Astrocyte (in vitro differentiated cells and primary cell): ENCODE data around the gene CMYA5.

Experiments
- EZH2 ChIP-seq: IDR thresholded peaks from 2 replicates; pipeline ENCODE4 v1.6.1; 2012; ENCODE audit warnings: mild to moderate bottlenecking, low read length, inconsistent platforms; ENCODE audit not compliant: insufficient read depth
- TF ChIP-seq, protein P1 (sequence below): IDR thresholded peaks from 2 replicates; pipeline ENCODE4 v1.5.1; 2011; ENCODE audit warnings: low read depth, mild to moderate bottlenecking, inconsistent platforms, low read length, moderate library complexity; ENCODE audit not compliant: insufficient read depth

DNA sequence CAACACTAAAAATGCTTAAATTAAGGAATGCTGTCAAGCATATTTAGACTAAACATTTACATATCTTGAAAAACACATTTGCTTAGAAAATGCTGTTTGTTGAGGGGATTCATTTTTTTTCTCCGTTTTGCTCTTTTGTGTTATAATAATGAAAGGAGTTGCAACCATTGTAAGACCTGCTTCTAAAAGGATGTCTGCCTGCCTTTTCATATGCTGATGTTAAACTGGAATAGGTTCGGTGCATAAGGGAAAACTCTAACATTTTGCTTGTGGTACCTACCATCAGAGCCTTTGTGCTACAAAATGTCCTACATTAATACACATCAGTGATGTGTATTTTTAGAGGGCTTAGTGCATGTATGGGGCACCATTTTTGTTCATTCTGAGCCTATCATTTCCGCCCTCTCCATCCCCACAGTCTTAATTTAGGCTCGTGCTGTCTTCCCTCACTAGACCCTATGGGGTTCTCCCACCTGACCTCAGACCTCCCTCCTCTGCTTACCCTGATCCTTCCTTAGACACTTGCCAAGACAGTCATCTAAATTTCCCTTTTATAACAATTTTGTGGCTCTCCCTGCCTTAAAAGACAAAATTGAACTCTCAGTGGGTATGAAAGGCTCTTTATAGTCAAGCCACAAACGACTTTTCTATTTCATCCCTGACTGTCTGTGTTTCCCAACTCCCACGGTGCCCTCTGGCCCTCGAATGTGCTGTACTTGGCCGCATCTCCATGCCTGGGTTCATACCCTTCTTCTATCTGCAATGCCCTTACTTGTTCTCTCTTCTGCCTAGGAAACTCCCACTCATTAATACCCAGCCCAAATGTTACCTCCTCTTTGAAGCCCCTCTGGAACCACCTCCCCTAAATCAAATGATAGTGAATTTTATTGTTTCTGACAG is 61.2 kb downstream of the CMYA5 start:
- TF ChIP-seq, protein P1, sequence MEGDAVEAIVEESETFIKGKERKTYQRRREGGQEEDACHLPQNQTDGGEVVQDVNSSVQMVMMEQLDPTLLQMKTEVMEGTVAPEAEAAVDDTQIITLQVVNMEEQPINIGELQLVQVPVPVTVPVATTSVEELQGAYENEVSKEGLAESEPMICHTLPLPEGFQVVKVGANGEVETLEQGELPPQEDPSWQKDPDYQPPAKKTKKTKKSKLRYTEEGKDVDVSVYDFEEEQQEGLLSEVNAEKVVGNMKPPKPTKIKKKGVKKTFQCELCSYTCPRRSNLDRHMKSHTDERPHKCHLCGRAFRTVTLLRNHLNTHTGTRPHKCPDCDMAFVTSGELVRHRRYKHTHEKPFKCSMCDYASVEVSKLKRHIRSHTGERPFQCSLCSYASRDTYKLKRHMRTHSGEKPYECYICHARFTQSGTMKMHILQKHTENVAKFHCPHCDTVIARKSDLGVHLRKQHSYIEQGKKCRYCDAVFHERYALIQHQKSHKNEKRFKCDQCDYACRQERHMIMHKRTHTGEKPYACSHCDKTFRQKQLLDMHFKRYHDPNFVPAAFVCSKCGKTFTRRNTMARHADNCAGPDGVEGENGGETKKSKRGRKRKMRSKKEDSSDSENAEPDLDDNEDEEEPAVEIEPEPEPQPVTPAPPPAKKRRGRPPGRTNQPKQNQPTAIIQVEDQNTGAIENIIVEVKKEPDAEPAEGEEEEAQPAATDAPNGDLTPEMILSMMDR, result no peak
- TF ChIP-seq EZH2, result no peak
